GM12892 (cell line): ENCODE measurements around the gene CSN2. TPM values are rescaled to one million over a fixed set of nuclear protein-coding genes. Genes with fewer than 3 reads are reported as not detected.
A peak's percentile ranks its signal among the peaks of the same experiment; 100 is the strongest.

Experiments used
- DNase-seq: peaks from one replicate; pipeline ENCODE4 v3.0.0; 2011; ENCODE audit not compliant: insufficient read length
- FAIRE-seq: peaks from 2 replicates; lab custom pipeline; 2011; peaks lifted over from hg19 to GRCh38; lab: Jason Lieb, UNC
- POLR2A ChIP-seq: IDR thresholded peaks from 2 replicates; pipeline ENCODE4 v1.6.1; 2011; ENCODE audit warnings: low read depth, low read length, control low read depth
- POLR2AphosphoS5 ChIP-seq: IDR thresholded peaks from 2 replicates; pipeline ENCODE4 v1.6.1; 2011; ENCODE audit warnings: low read depth, low read length, control low read depth
- TAF1 ChIP-seq: IDR thresholded peaks from 2 replicates; pipeline ENCODE4 v1.6.1; 2011; ENCODE audit warnings: low read depth, mild to moderate bottlenecking, control low read depth, low read length, borderline replicate concordance
- polyA plus RNA-seq: library from polyadenylated mRNA; unstranded; fragments of >200 nt; gene quantifications from one replicate; pipeline ENCODE4 v1.2.1, GENCODE V29; 2012; ENCODE audit warnings: missing spikeins, inconsistent platforms; ENCODE audit not compliant: missing spikeins

CSN2 gene, protein sequence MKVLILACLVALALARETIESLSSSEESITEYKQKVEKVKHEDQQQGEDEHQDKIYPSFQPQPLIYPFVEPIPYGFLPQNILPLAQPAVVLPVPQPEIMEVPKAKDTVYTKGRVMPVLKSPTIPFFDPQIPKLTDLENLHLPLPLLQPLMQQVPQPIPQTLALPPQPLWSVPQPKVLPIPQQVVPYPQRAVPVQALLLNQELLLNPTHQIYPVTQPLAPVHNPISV
- polyA plus RNA-seq = not detected

- FAIRE-seq (no peak), DNase-seq (no peak)
- TF ChIP-seq POLR2AphosphoS5 (no peak), POLR2A (no peak), TAF1 (no peak)
Measured at GRCh38 chr4:69965628-69966027, at the start of gene CSN2. Gene CSN2 (minus strand): TSS chr4:69965728. CDS start chr4:69960995, 4,733 bp downstream.

DNA sequence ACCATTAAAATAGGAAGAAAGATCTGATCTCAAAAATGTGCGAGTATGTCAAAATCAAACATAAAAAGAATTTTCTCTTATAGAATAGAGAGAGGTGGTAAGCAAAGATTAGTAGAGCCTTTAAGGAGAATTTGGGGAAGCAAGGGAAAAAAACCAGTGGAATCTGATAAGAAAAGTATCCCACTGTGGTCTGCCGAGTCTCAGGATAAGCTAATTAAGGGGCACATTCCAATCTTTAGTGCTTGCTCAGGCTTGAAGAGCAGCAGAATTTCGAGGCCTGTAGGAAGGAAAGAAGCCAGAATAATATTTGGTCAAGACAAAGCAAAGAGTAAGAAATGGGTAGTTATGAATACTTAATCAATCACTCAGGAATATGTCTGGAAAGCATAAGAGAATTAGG lies 43.2 kb upstream of the CSN2 start:
- DNase-seq (no peak), FAIRE-seq (no peak)
- no peak for TF ChIP-seq POLR2A
- TF ChIP-seq TAF1 = no peak
- no peak for TF ChIP-seq POLR2AphosphoS5

DNA sequence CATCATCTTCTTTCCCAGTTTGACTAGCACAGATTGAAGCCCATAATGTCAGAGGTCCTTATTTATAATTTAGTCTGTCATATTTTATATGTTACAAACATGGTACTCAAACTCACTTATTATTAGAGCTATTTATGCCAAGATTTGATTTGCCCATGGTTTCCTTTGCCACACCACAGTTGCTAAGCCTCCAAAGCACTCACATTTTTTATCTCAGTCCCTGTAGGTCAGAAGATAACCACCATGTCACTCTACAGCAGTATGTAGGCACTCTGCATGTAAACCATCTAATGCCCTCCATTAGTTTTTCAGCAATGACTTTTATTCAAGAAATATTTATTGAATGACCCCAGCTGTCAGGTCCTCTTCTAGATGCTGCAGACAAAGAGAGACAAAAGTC lies 37.0 kb upstream of the CSN2 start:
- TF ChIP-seq POLR2AphosphoS5 = no peak
- TF ChIP-seq TAF1 = no peak
- TF ChIP-seq POLR2A = no peak
- DNase-seq = no peak
- no peak for FAIRE-seq

- FAIRE-seq (no peak), DNase-seq (no peak)
- TF ChIP-seq POLR2AphosphoS5 (no peak), TAF1 (no peak), POLR2A (no peak)
Measured at GRCh38 chr4:70000711-70001110, 35.2 kb upstream of the CSN2 start.

- no peak for TF ChIP-seq TAF1
- no peak for TF ChIP-seq POLR2AphosphoS5
- no peak for TF ChIP-seq POLR2A
- no peak for DNase-seq
Measured at GRCh38 chr4:69999420-69999819, 33.9 kb upstream of the CSN2 start.

GRCh38 chr4:69995526-69996016 lies 30.0 kb upstream of the CSN2 start, which contains the start of gene STATH:
Gene STATH (plus strand): TSS chr4:69995966. CDS start chr4:69998438, 2,472 bp downstream.
- no peak for FAIRE-seq
- DNase-seq = no peak
- no peak for TF ChIP-seq POLR2A
- TF ChIP-seq POLR2AphosphoS5 = no peak
- TF ChIP-seq TAF1 = no peak

More at GRCh38 chr4:69999420-69999819, 33.9 kb upstream of the CSN2 start:
- no peak for FAIRE-seq

DNA sequence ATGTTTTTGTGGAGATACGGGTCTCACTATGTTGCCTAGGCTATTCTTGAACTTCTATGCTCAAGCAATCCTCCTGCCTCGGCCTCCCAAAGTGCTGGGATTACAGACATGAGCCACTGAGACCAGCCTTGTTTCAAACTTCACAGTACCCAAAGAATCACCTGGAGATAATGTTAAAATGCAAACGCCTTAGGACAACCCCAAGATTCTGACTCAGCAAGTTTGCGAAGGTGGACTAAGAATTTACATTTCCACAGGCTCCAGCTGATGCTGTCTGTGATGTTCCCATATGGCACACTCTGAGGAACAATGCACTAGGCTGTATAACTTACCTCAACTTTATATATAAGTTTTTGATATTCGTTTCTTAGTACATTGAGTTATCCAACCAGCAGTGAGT lies 29.3 kb upstream of the CSN2 start:
- TF ChIP-seq TAF1 (no peak), POLR2A (no peak), POLR2AphosphoS5 (no peak)
- FAIRE-seq (no peak), DNase-seq (no peak)

- no peak for FAIRE-seq
- TF ChIP-seq POLR2AphosphoS5 = no peak
- no peak for TF ChIP-seq TAF1
- TF ChIP-seq POLR2A = no peak
- no peak for DNase-seq
Measured at GRCh38 chr4:69991016-69991415, 25.5 kb upstream of the CSN2 start.

DNA sequence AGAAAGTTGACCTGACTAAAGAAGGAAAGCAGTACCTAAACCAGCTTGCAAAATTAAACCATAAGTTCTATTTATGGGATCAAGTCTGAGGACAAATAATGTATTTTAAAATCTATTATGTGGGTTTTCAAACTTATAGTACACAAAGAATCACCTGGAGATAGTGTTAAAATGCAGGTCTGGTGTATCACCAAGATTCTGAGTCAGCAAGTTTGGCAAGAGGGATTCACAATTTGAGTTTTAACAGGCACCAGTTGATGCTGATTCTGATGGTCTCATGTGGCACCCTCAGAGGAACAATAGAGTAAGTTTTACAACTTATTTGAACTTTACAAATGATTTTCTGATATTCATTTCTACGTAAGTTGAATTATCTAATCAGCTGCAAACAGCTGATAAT lies 21.1 kb upstream of the CSN2 start:
- TF ChIP-seq POLR2AphosphoS5 (no peak), TAF1 (no peak), POLR2A (no peak)
- no peak for DNase-seq
- no peak for FAIRE-seq

- FAIRE-seq (peak; percentile 50), DNase-seq (no peak)
- no peak for TF ChIP-seq POLR2A
- TF ChIP-seq TAF1 = no peak
- TF ChIP-seq POLR2AphosphoS5 = no peak
Measured at GRCh38 chr4:69984030-69984443, 18.5 kb upstream of the CSN2 start.

DNA sequence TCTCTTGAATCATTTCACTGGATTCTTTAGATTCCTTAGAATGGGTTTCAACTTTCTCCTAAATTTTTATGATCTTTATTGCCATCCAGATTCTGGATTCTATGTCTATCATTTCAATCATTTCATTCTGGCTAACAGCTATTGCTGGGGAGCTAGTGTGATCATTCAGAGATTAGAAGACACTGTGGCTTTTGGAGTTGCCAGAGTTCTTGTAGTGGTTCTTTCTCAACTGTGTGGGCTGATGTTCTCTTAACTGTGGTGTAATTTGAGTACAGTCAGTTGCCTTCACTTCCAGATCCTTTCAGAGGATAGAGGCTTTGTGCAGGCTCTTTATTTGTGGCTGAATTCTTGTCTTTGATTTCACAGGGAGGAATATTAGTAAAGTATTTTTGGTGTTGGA lies 12.1 kb upstream of the CSN2 start:
- TF ChIP-seq POLR2AphosphoS5 (no peak), POLR2A (no peak), TAF1 (no peak)
- no peak for DNase-seq
- no peak for FAIRE-seq

DNA sequence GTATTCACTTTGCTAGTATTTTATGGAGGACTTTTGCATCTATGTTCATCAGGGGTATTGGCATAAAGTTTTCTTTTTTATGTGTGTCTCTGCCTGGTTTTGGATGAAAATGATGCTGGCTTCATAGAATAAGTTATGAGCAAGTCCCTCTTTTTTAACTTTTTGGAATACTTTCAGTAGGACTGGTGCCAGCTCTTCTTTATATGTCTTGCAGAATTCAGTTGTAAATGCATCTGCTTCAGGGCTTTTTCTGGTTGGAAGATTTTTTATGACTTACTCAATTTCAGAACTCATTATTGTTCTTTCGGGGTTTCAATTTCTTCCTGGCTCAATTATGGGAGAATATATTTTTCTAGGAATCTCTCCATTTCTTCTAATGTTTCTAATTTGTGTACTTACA lies 9.1 kb upstream of the CSN2 start:
- no peak for TF ChIP-seq TAF1
- no peak for TF ChIP-seq POLR2A
- TF ChIP-seq POLR2AphosphoS5 = no peak
- DNase-seq (no peak), FAIRE-seq (no peak)

- TF ChIP-seq POLR2A = no peak
- TF ChIP-seq POLR2AphosphoS5 = no peak
- no peak for TF ChIP-seq TAF1
- FAIRE-seq = no peak
- DNase-seq = no peak
Measured at GRCh38 chr4:69970071-69970470, 4.5 kb upstream of the CSN2 start.
